ENCODE measurements around the gene MTHFD1L.

Gene MTHFD1L

DNA sequence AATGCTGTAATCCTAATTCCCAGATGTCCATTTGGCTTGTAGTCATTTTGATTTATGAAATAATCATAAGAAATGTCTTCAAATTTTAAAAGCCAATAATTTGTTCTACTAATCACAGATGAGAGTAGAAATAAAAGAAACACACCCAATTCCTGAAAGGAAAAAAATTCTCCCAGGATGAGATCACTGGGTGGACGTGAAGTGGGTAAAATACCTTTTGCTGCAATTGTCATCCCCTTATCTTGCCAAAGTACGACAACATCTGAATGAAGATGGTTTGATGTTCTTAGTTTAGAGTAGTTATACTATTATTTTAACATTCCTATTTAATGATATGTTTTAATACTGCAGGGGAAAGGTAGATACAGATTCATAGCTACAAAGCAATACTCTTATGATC is 33.7 kb downstream of the MTHFD1L start:
- DNase-seq = no peak

DNA sequence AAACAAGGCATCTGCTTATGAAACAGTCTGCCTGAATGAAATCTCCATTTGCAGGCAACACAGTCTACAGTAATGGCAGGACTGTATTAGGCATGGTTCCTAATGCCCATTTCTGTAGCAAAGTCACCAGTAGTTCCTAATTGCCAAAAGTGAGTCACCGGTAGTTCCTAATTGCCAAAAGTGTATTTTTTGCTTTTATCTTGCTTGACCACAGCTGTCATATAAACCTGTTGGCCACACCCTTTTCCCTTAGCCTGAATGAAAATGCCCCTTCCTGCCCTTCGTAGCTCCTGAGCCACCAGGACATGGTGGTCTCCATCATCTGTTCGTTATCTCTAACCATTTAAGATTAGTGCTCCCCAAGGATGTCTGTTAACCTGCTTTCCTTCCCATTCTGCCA is 34.5 kb downstream of the MTHFD1L start:
- no peak for DNase-seq

DNA sequence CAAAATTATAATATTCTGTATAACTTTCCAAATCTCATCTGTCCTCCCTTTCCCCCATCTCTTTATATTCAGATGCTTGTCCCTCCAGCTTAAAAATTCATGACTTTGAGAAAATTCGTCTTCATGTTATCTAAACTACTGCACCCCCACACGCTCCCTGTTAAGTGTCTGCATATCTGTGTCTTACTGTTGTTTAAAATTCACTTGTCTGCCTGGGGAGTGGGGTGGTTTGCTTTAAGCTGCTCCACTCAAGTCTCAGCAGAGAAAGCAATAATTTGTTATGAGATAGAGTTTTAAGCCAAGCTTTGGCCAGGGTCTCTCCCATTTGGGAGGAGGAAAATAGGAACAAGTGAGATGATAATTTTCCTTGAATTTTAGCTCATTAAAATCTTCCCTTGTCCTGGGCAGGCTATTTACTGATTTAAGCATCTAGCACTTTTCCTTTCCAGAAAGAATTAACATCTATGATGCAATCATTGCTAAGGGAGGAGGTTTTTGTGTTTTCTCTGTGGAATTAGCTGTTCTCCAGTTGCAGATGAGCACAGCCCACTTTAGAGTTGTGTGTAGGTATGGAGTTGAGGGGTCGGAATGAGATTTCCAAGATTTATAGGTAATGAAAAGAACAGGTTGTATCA is 36.8 kb downstream of the MTHFD1L start:
- DNase-seq = no peak

DNA sequence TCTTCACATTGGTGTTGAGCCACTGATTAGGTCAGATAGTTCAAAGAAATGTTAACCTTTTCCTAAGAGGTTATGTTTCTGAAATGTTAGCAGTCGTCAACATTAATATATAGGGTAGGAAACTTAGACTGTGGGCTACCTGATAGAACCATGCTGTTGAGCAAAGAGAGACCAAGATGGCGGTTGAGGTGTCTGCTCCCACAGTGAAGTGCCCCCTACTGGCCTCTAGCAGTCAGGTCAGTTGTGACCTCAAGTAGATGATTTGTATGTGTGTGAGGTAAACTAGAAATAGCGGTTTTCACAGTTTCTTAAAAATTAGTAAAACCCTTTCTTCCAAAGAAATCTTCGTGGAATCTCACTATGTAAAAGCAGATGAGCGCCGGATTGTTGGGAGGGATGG is 40.3 kb downstream of the MTHFD1L start:
- no peak for DNase-seq

DNA sequence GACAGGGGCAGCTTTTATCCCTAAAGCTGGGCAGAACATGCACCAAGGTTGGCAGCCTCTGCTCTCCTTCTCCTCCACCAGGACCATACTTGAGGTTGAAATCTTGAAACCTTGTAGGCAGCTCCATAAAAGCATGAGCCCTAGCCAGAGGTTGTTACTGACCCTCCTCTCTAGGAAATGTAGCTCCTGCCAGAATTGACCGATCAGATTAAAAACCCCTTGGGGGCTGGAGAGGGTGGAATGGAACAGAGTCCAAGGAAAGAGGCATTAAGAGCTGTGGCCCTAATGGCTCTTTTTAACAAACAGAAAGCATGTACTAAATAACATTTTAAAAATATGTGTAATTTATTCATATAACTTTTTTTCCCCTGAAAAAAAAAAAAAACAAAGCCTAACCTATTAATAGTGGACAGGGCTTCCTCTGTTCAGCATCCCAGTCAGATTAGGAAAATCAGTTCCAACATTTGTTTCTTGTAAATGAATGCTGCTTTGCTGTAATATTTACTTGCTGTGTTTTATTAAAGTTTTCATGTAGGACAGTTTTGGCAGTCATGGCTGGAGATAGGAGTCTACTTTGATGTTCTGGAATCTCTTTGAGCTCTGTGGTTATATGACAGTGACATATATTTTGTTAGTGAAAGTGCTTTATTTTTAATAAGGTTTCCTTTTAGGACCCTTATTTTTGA is 41.3 kb downstream of the MTHFD1L start:
- no peak for DNase-seq

DNA sequence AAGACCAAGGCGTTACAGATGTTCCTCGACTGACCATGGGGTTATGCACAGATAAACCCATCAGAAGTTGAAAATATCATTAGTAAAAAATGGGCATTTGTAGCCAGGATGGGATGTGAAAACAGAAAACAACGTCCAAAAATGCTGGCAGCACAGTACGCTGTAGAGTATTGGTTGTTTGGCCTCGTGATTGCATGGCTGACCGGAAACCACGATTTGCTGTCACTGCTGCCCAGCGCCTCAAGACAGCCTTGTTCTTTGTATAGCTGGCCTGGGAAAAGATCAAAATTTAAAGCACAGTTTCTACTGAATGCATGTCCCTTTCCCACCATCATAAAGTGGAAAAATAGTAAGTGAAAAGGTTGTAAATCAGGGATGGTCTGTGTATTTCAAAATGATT is 41.9 kb downstream of the MTHFD1L start:
- DNase-seq = no peak

DNA sequence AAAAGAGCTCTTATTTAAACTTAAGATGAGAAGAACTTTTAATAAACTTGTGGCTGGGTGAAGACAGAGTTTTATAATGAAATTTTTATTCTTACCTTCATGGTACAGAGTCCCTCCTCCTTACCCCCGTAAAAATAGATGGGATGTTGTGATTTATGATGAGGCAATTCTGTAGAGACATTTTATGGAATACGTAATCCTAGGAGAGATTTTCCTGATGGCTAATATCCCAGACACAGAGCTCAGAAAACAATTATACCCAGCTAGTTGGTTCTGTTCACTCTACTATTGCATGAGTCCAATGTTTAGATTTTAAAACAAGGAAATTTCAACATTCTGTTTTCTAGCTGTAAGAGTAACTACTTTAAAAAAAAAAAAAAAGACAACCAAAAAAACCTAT is 43.4 kb downstream of the MTHFD1L start:
- no peak for DNase-seq

DNA sequence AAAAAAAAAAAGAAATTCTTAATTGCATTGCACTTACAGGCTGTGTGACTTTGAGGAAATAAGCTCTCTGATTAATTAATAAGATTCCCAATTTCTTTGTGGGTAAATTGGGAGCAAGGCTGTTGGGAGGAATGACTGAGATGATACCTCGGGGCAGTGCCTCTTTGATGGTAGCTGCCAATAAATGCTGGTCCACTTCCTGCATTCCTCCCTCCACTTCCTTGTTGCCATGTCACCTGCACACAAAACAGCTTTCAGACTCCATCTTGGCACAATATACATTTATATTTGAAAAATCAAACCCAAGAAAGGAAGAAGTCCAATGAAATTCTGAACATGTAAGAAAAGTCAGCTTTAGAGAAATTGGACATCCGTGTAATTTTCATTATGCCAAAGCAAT is 45.1 kb downstream of the MTHFD1L start:
- DNase-seq = no peak

DNA sequence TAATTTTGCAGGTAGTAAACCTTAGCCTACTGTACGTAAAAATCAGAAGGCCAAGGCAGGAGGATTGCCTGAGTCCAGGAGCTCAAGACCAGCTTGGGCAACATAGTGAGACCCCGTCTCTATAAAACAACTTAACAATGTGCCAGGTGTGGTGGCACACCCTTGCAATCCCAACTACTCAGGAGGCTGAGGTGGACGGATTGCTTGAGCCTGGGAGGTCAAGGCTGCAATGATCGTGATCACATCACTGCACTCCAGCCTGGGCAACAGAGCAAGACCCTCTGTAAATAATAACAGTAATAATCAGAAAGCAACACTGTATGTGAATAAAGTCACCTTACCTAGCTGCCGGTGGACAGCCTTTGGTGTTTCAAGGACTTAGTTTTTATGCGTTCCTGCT is 48.9 kb downstream of the MTHFD1L start:
- no peak for DNase-seq

DNA sequence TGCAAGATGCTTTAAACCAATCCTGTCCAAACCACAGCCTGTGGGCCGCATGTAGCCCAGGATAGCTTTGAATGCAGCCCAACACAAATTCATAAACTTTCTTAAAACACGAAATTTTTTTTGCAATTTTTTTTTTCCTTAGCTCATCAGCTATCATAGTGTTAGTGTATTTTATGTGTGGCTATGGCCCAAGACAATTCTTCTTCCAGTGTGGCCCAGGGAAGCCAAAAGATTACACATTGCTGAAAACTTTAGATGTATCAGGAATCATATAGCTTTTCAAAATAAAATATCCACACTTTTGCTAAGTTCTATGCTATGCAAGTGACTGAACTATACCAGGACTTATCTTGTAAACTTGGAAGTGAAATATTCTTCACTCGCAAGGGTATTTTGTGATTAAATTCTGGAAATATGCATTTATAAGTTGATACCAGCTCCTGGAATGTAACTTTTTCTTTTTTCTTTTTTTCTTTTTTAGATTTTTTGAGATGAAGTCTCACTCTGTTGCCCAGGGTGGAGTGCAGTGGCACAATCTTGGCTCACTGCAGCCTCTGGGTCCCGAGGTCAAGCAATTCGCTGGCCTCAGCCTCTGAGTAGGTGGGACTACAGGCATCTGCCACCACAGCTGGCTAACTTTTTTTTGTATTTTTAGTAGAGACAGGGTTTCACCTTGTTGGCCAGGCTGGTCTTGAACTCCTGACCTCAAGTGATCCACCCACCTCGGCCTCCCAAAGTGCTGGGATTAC is 49.8 kb downstream of the MTHFD1L start:
- DNase-seq = peak; percentile 35

DNA sequence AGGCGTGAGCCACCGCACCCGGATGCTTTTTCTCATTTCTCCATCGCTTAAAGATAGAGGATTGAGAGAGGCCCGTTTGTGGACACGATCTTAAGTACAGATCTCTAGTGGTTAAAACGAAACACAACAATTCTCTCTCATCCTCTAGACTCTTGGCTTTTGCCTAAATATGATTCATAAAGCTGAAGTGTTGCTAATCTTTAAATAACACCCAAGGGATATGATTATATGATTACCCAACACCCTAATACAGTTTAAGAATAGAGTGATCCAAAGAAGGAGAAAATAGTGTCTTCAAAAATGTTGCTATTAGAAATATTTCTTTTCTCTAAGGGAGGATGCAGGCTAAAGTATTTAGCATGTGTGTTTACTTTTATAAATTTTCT is 50.4 kb downstream of the MTHFD1L start:
- DNase-seq = no peak

DNA sequence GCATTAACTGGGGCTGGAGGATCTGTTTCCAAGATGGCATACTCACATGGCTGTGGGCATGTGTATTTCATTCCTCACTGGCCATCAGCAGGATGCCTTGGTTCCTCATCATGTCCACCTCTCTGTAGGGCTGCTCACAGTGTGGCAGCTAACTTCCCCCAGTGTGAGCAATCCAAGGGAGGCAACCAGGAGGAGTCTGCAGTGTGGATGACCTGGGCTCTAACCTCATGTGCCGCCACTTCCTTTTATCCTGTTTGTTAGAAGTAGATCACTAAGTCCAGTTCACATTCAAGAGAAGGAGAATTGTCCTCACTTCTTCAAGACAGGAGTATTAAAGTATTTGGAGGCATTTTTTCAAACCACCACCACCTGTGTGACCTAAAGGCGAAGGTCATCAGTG is 54.4 kb downstream of the MTHFD1L start:
- DNase-seq = no peak

DNA sequence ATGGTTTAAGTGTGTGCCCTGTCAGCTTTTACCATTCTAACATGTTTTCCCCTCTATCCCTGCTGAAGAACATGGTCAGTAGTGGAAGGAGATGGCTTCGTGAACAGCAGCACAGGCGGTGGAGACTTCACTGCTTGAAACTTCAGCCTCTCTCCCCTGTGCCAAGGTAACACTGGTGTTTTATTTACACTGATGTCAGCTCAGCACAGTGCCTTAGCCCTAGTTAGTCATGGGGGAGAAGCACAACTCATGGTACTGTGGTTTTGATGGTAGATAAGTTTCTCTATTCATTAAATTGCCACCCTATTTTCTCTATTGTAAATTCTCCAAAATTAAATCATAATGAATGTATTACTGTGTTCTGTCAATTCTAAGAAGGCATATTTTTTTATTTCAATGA is 56.6 kb downstream of the MTHFD1L start:
- DNase-seq = no peak

DNA sequence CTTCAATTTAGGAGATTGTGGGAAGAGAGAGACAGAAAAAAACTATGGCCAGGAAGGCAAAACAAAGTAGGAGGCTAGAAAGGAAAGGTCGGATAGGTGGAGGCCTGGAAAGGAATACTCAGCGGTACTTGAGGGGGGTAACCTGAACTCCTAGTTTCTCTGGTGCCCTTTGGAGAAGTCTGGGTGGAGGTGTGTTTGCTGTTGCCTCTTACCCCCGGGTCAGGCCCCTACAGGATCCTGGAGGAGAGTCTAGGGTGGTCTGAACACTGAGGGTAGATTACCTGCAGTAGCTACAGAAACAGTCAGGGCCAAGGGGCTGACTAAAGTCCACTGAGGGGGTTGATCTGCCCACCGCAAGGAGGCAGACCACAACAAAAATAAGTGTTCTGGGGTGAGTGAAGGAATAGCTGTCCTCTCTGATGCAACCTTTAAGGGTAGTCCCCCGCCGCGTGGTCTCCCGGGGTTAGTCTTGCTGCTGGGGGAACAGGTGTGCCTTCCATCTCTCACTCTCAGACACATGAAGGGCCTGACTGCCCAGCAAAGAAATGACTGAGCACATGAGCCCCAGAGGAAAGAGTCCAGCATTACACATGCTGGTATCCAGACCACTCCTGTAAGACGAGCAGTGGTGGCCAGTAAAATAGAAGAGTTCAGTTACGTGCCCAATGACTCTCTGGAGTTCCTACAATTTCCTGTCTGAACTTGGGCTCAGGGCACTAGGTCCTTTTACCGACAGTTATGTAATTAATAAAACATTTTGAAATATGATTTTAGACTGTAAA is 59.5 kb downstream of the MTHFD1L start:
- DNase-seq = no peak

DNA sequence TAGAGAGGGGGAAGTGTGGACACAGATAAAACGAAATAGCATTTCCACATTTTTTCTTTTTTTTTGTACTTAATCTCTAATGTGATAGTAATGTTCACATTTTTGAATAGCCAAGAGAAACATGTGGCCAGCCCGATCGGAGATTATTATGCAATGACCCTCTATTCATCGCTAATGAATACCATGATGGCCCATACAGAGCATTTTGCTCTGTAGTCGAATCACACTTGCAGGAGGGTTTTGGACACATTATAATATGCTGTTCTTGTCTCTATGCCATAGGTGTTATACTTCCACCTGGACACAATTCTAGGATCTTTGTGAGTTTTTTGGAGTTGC is 60.1 kb downstream of the MTHFD1L start:
- DNase-seq = no peak

DNA sequence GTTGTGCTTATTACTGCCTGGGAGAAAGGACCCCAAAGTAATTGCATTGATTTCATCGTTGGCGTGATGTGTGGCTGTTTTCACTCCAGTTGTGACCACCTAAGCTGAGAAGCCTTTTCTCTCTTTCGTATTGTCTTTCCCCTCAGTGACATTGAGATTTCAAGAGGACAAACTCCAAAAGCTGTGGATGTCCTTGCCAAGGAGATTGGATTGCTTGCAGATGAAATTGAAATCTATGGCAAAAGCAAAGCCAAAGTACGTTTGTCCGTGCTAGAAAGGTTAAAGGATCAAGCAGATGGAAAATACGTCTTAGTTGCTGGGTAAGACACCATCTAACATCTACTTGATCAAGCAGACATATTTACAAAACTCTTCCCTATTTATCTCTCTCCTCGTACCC is 60.5 kb downstream of the MTHFD1L start:
- DNase-seq = no peak

DNA sequence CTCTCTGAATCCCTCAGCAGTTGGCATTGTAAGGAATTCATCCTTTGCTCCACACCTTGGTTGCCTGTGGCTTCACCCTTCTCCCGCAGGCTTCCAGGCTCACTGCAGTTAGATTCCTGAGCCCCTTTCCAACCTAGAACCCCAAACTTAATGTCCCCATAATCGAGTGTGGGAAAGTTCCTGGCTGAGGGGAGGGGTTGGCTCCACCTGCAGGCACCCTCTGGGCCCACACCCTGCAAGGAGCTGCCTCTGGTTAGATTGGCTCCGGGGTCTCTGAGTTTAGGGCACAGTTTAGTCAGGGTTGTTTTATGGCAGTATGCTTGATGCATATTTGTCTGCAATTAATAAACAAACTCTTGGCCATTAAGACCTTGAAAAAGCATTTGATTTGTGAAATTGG is 63.4 kb downstream of the MTHFD1L start:
- DNase-seq = no peak

DNA sequence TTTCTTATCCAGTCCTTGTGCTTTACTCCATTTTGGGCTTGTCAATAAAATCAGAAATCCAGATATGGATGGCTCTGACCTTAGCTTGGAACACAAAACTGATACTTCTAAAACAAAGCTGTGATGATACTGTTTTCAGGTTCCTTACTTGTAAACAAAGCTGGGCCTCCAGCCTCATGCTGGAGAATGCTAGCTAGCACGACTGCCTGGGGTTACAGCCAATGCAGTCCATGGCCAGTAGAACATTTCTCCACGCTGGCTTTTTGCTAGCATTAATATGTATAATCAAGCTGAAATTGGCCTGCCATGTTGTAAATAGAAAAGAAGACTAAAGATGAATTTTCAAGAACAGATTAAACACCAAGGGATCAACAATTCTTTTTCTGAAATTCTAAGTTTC is 63.9 kb downstream of the MTHFD1L start:
- DNase-seq = no peak

DNA sequence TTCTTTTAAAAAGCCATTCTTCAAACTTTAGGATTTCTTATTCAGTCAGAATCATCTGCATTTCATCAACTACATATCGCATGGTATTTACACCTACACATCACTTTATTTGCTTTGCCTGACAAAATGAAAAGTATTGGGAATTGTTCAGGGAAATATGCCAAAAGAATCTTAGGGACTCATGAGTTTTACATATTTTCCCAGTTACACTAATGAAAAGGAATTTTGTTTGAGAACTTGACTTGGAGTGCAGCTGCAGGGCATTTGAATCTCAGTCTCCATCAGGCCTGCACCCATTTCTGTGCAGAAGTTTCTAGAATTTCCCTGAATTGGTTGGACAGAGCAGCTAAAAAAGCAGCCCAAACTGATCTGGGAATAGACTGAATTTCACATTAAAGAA is 65.3 kb downstream of the MTHFD1L start:
- peak; percentile 72 for DNase-seq

DNA sequence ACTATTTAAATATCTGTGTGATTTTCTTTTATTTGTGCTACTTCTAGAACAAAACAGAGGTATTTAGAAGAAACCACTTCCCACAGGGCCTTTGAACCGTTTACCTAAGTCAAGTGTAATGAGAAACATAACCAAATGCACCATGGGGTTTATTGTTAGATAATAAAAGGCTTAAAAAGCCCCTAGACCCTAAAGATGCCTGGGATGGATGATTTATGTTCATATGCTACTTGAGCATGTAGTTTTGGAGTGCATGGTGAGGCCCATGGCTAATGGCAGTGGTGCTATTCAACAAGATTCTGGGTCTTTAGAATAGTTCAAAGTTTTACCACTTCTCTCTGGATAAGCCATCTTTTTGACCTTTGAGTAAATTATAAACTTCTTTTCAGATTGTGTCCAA is 65.9 kb downstream of the MTHFD1L start:
- no peak for DNase-seq

DNA sequence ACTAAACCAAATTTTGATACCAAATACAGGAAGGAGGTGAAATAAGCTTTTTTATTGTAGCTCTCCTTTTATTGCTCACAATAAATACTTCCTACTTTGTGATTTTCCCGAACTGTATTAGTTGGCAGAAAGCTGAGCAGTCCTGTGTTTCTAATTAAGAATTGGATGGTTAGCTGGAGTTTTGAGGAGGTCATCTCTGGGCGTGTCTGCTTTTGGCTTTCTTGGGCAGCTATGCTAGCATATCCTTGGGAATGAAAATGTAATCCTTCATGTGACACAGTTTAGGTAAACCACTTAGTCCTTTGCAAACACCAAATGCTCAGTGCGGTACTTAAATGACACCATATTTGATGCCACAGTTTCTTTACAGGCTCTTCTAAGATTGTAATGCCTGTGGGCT is 67.5 kb downstream of the MTHFD1L start:
- DNase-seq = peak; percentile 74

DNA sequence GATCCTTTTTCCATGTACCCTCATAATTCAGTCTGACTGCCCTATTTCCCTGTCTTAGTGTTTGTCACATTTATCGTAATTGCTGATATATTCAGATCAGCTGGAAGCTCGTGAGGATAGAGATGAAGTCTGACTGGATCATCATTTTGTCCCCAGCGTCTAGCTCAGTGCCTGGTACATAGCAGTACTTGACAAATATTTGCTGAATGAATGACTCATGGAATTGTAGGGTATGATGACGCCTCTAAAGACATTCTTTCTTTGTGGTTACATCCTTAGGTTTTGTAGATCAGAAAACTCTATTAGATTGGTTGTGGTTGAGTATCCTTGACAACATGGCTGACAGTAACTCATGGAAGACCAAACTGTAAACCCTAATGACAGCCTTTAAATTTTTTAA is 68.9 kb downstream of the MTHFD1L start:
- DNase-seq = no peak

DNA sequence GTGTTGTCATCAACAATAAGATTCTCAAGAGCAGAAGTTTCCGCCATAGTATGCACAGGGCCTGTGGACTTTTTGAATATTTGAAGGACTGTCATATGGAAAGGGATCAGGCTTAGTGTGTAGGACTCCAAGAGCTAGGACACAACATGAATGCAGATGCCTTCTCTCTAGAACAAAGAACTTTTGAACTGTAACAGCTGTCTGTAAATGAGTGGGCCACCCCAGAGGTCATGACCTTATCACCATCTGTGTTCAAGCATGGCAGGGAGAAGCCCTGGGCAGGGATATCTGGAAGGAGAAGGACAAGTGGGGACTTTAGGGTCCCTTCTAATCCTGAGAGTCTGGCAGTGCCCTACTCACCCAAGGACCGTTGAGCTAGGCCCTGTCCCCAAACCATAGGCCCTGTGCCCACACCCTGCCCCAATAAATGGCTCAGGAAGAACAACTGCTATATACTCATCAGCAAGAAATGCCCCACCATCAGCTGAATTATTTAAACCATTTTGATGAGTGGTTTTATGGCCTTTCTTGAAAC is 70.6 kb downstream of the MTHFD1L start:
- DNase-seq = no peak

Data from eye (tissue), 1 donor.